Measurements from ENCODE around the gene STBD1.
"Not testable (repeated sequence)": the region's sequence is repeated elsewhere in the genome, so short reads cannot be mapped to it uniquely, and the experiment has no call there.

Gene STBD1

DNA sequence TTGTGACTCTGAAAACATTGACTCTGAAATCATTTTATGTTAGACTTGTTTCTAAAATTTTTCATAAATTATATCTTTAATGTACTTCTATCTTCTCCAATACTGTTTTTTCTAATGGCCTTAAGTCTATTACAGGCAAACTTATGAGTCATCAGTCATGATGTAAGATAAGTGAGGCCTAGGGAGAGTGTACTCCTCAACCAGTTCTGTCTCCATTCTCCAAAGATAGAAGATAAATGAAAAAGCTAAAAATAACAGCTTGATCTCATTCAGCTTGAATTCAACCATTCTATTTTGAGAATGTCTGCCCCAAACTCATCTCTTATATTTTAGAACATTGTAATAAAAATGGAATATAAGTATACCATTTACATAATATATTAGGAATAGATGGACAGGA, 34.5 kb downstream of the STBD1 start:
- no peak for DNase-seq (ENCODE audit: low read depth)
- no peak overlapping the region for H3K4me3 ChIP-seq (ENCODE audit: low read depth, low read length)
- TF ChIP-seq, protein P1, sequence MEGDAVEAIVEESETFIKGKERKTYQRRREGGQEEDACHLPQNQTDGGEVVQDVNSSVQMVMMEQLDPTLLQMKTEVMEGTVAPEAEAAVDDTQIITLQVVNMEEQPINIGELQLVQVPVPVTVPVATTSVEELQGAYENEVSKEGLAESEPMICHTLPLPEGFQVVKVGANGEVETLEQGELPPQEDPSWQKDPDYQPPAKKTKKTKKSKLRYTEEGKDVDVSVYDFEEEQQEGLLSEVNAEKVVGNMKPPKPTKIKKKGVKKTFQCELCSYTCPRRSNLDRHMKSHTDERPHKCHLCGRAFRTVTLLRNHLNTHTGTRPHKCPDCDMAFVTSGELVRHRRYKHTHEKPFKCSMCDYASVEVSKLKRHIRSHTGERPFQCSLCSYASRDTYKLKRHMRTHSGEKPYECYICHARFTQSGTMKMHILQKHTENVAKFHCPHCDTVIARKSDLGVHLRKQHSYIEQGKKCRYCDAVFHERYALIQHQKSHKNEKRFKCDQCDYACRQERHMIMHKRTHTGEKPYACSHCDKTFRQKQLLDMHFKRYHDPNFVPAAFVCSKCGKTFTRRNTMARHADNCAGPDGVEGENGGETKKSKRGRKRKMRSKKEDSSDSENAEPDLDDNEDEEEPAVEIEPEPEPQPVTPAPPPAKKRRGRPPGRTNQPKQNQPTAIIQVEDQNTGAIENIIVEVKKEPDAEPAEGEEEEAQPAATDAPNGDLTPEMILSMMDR (IDR thresholded peaks at IDR 0.05; ENCODE audit: low read depth, low read length, missing control alignments), result no peak

DNA sequence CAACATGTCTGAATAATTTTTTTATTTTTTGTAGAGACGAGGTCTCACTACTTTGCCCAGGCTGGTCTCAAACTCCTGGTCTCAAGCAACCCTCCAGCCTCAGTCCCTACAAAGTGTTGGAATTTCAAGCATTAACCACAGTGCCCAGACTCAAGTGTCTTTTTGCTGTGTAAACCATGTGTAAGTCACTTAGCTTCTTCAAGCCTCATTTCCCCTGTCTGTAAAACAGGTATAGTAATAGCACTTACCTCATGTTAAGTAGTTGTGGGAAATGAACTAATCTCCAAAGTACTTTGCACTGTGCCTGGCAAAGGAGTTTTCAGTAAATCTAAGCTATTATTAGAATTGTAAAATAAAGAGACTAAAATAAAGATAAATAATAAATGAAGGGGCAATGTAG, 35.7 kb downstream of the STBD1 start:
- H3K4me3 ChIP-seq (ENCODE audit: low read depth, low read length), result no peak overlapping the region
- TF ChIP-seq, protein P1 (IDR thresholded peaks at IDR 0.05; ENCODE audit: low read depth, low read length, missing control alignments), result no peak
- DNase-seq (ENCODE audit: low read depth), result no peak

DNA sequence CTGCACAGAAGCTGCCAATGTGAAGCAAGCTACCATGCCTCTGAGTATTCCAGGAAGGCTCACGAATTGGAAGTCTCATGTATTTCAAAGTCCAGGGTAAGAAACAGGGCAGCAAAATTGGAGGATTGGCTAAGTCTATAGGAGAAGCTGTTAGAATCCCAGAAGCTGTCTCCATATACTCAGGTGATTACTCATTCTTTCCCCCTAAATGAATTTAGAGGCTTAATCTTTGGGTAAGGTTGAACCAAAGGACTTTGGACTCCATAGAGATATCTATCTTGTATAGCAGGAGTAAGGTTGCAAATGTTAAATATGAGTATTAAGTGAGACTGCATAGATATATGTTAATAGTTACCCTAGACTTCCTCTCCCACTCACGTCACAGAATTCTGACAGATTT, 36.3 kb downstream of the STBD1 start:
- H3K4me3 ChIP-seq (ENCODE audit: low read depth, low read length), result no peak overlapping the region
- TF ChIP-seq, protein P1 (IDR thresholded peaks at IDR 0.05; ENCODE audit: low read depth, low read length, missing control alignments), result no peak
- DNase-seq (ENCODE audit: low read depth), result no peak

DNA sequence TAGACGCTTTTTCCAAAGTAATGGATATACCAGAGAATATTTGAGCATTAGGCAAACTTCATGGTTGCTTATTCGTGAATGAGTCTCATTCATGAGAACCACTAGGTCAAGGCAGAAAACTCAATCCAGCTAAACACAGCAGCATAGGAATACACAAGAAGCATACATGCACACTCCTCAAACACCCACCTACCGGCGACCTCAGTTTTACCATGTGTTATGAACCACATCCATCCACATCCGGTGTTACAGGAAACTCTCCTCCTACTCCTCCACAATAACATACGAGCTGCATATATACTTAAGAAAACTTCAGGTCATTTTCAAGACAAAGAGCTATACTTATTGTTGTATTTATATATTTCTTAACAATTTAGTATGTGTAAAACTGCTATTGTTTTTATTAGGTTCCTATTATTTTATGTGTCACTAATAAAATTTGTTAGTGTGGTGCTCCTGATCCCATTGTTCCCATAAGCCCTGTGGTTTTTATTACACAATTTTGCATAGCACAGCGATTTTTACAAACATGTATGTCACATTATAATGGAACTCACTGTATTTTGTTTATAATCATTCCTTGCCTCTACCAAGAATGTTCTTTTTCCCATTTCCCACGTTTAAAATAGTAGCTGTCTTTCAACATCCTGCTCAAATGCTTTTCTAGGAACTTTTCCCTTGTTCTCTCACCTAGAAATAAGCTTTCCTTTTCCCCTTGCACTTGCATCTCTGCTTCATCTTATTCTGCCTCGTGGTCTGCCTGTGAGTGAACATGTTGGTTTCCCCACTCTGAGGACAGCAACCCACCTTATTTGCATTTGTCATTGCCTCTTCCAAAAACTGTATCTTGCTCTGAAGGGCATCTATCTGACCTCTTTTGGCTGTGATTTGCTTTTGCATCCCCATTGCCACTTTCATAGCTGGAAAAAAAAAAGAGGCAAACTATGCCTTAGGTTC, 48.3 kb downstream of the STBD1 start:
- DNase-seq (ENCODE audit: low read depth), result no peak
- TF ChIP-seq, protein P1 (IDR thresholded peaks at IDR 0.05; ENCODE audit: low read depth, low read length, missing control alignments), result no peak
- no peak overlapping the region for H3K4me3 ChIP-seq (ENCODE audit: low read depth, low read length)

DNA sequence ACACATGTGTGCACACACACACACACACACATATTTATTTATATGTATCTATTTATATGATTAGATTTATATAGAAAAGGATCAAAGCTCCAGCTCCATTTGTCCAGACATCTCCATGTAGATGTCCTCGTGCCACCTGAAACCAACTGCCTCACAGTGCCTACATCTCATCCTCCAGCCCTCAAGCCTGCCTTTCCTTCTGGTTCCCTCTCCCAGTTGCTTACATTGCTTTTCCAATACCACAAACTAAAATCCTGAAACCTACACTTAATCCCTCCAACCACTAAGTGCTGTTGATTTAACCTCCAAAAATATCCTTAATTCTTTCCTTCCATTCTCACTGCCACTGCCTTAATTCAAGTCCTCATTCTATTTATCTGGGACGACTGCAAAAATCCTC, 51.4 kb downstream of the STBD1 start:
- DNase-seq (ENCODE audit: low read depth), result no peak
- H3K4me3 ChIP-seq (ENCODE audit: low read depth, low read length), result no peak overlapping the region
- TF ChIP-seq, protein P1 (IDR thresholded peaks at IDR 0.05; ENCODE audit: low read depth, low read length, missing control alignments), result no peak

DNA sequence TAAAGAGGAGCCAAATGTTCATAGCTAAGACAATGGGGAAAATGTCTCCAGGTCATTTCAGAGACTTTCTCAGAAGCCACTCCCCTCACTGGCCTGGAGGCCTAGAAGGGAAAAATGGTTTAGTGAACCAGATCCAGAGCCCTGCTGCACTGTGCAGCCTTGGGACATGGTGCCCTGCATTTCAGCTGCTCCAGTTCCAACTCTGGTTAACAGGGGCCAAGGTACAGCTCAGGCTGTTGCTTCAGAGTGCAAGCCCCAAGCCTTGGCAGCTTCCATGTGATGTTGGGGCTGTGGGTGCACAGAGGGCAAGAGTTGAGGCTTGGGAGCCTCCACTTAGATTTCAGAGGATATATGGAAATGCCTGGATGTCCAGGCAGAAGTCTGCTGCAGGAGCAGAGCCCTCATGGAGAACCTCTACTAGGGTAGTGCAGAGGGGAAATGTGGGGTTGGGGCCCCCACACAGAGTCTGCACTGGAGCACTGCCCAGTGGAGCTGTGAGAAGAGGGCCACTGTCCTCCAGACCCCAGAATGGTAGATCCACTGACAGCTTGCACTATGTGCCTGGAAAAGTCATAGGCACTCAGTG, 53.4 kb downstream of the STBD1 start:
- not testable (repeated sequence) for H3K4me3 ChIP-seq (ENCODE audit: low read depth, low read length); DNase-seq (ENCODE audit: low read depth)
